Measurements from ENCODE around the gene ASPHD2. TPM values are rescaled to one million over a fixed set of nuclear protein-coding genes. Genes with fewer than 3 reads are reported as not detected.

ASPHD2 gene
- total and polyA plus RNA-seq, 7 experiments from 2014 or later: 1.5 to 18.1 (median 2.7) TPM

GRCh38 chr22:26389125-26389524 is 39.9 kb upstream of the ASPHD2 start:
- H3K4me3 Mint-ChIP-seq: no peak overlapping the region
- H3K27me3 Mint-ChIP-seq: peaks cover 9 to 41% (median 27%) of the 10 kb centered on the region in 5 donors
- H3K27ac ChIP-seq (ENCODE audit: low read depth, low read length): no peak overlapping the region
- ATAC-seq (no peak), DNase-seq (no peak)
- H3K27ac Mint-ChIP-seq: no peak overlapping the region
- ChIA-PET CTCF (interaction anchor here (0.6 to 1.0 kb wide), 2 partner anchors 20 to 642 kb away, joined by 3 read pairs; no protein-coding TSS in a partner anchor), POLR2A (no interaction called here)
- H3K9me3 ChIP-seq (ENCODE audit: control insufficient read depth in 2 of 3, low read length in 3 of 3): no peaks in the 10 kb centered on the region
- intact Hi-C loops (cut with micrococcal nuclease): no loop called here
- H3K36me3 Mint-ChIP-seq: no peaks in the 10 kb centered on the region
- H3K36me3 ChIP-seq (ENCODE audit: control insufficient read depth in 2 of 3, insufficient read depth in 3 of 3, low read length in 3 of 3): no peaks in the 10 kb centered on the region
- H3K27me3 ChIP-seq (ENCODE audit: control insufficient read depth in 2 of 2, insufficient read depth in 2 of 2, low read length in 2 of 2): no peaks in the 10 kb centered on the region
- no peaks in the 10 kb centered on the region for H3K4me1 ChIP-seq (ENCODE audit: control insufficient read depth in 2 of 2, insufficient read depth in 2 of 2, low read length in 2 of 2)
- no peak overlapping the region for H3K4me3 ChIP-seq (ENCODE audit: low read length)
- H3K9me3 Mint-ChIP-seq: no peaks in the 10 kb centered on the region
- no peaks in the 10 kb centered on the region for H3K4me1 Mint-ChIP-seq

- Mint-ChIP-seq H3K36me3 (no peaks in the 10 kb centered on the region), H3K4me1 (no peaks in the 10 kb centered on the region)
- POLR2A ChIA-PET: no interaction called here
These were observed 38.0 kb upstream of the ASPHD2 start for GRCh38 chr22:26391091-26391490.

GRCh38 chr22:26391623-26392022 is 37.4 kb upstream of the ASPHD2 start:
- H3K27me3 Mint-ChIP-seq: peaks cover 9 to 29% (median 24%) of the 10 kb centered on the region in 5 donors
- POLR2A ChIA-PET: no interaction called here
- Histone ChIP-seq H3K36me3 (ENCODE audit: control insufficient read depth in 2 of 3, insufficient read depth in 3 of 3, low read length in 3 of 3) (no peaks in the 10 kb centered on the region), H3K27me3 (ENCODE audit: control insufficient read depth in 2 of 2, insufficient read depth in 2 of 2, low read length in 2 of 2) (no peaks in the 10 kb centered on the region), H3K27ac (ENCODE audit: low read depth, low read length) (no peak overlapping the region), H3K9me3 (ENCODE audit: control insufficient read depth in 2 of 3, low read length in 3 of 3) (no peaks in the 10 kb centered on the region), H3K4me3 (ENCODE audit: low read length) (no peak overlapping the region), H3K4me1 (ENCODE audit: control insufficient read depth in 2 of 2, insufficient read depth in 2 of 2, low read length in 2 of 2) (no peaks in the 10 kb centered on the region)
- DNase-seq: no peak
- H3K9me3 Mint-ChIP-seq: no peaks in the 10 kb centered on the region
- no peaks in the 10 kb centered on the region for H3K36me3 Mint-ChIP-seq
- CTCF ChIA-PET: interaction anchor here (1.0 kb wide), 1 partner anchor 25 kb away, joined by 4 read pairs; no protein-coding TSS in a partner anchor
- no peak overlapping the region for H3K27ac Mint-ChIP-seq
- ATAC-seq: no peak
- H3K4me3 Mint-ChIP-seq: no peak overlapping the region
- intact Hi-C loops (cut with micrococcal nuclease): no loop called here
- H3K4me1 Mint-ChIP-seq: no peaks in the 10 kb centered on the region

More at GRCh38 chr22:26391091-26391490, 38.0 kb upstream of the ASPHD2 start:
- no peaks in the 10 kb centered on the region for H3K4me1 ChIP-seq (ENCODE audit: control insufficient read depth in 2 of 2, insufficient read depth in 2 of 2, low read length in 2 of 2)
- no peak overlapping the region for H3K27ac Mint-ChIP-seq
- H3K36me3 ChIP-seq (ENCODE audit: control insufficient read depth in 2 of 3, insufficient read depth in 3 of 3, low read length in 3 of 3): no peaks in the 10 kb centered on the region
- intact Hi-C loops (cut with micrococcal nuclease): no loop called here
- H3K27me3 ChIP-seq (ENCODE audit: control insufficient read depth in 2 of 2, insufficient read depth in 2 of 2, low read length in 2 of 2): no peaks in the 10 kb centered on the region
- H3K4me3 ChIP-seq (ENCODE audit: low read length): no peak overlapping the region
- CTCF ChIA-PET: interaction anchor here (1.0 kb wide), 1 partner anchor 24 kb away, joined by 4 read pairs; no protein-coding TSS in a partner anchor
- no peak overlapping the region for H3K4me3 Mint-ChIP-seq
- no peak for DNase-seq
- no peaks in the 10 kb centered on the region for H3K9me3 ChIP-seq (ENCODE audit: control insufficient read depth in 2 of 3, low read length in 3 of 3)
- no peak overlapping the region for H3K27ac ChIP-seq (ENCODE audit: low read depth, low read length)
- no peaks in the 10 kb centered on the region for H3K9me3 Mint-ChIP-seq
- peaks cover 9 to 29% (median 24%) of the 10 kb centered on the region in 5 donors for H3K27me3 Mint-ChIP-seq
- no peak for ATAC-seq

GRCh38 chr22:26393929-26394328 is 35.1 kb upstream of the ASPHD2 start:
- Histone ChIP-seq H3K4me3 (ENCODE audit: low read length) (no peak overlapping the region), H3K27me3 (ENCODE audit: control insufficient read depth in 2 of 2, insufficient read depth in 2 of 2, low read length in 2 of 2) (no peaks in the 10 kb centered on the region), H3K36me3 (ENCODE audit: control insufficient read depth in 2 of 3, insufficient read depth in 3 of 3, low read length in 3 of 3) (no peaks in the 10 kb centered on the region), H3K27ac (ENCODE audit: low read depth, low read length) (no peak overlapping the region), H3K4me1 (ENCODE audit: control insufficient read depth in 2 of 2, insufficient read depth in 2 of 2, low read length in 2 of 2) (no peaks in the 10 kb centered on the region), H3K9me3 (ENCODE audit: control insufficient read depth in 2 of 3, low read length in 3 of 3) (no peaks in the 10 kb centered on the region)
- Mint-ChIP-seq H3K27me3 (peaks cover 4 to 18% (median 10%) of the 10 kb centered on the region in 5 donors), H3K9me3 (no peaks in the 10 kb centered on the region), H3K27ac (no peak overlapping the region), H3K4me1 (peaks cover 0 to 4% (median 0%) of the 10 kb centered on the region in 7 donors), H3K36me3 (no peaks in the 10 kb centered on the region), H3K4me3 (no peak overlapping the region)
- ChIA-PET POLR2A (no interaction called here), CTCF (no interaction called here)
- DNase-seq (no peak), ATAC-seq (no peak)
- intact Hi-C loops (cut with micrococcal nuclease): no loop called here

GRCh38 chr22:26394777-26395176 is 34.3 kb upstream of the ASPHD2 start:
- ATAC-seq (no peak), DNase-seq (no peak)
- H3K27me3 ChIP-seq (ENCODE audit: control insufficient read depth in 2 of 2, insufficient read depth in 2 of 2, low read length in 2 of 2): no peaks in the 10 kb centered on the region
- ChIA-PET POLR2A (no interaction called here), CTCF (interaction anchor here (0.6 to 7.3 kb wide), 4 partner anchors 25 to 212 kb away, joined by 3 to 50 read pairs (median 6); no protein-coding TSS in a partner anchor)
- no peak overlapping the region for H3K4me3 Mint-ChIP-seq
- intact Hi-C loops (cut with micrococcal nuclease): no loop called here
- peaks cover 0 to 15% (median 6%) of the 10 kb centered on the region in 5 donors for H3K27me3 Mint-ChIP-seq
- H3K4me3 ChIP-seq (ENCODE audit: low read length): no peak overlapping the region
- no peaks in the 10 kb centered on the region for H3K36me3 ChIP-seq (ENCODE audit: control insufficient read depth in 2 of 3, insufficient read depth in 3 of 3, low read length in 3 of 3)
- no peaks in the 10 kb centered on the region for H3K9me3 Mint-ChIP-seq
- H3K4me1 ChIP-seq (ENCODE audit: control insufficient read depth in 2 of 2, insufficient read depth in 2 of 2, low read length in 2 of 2): no peaks in the 10 kb centered on the region
- no peaks in the 10 kb centered on the region for H3K36me3 Mint-ChIP-seq
- H3K9me3 ChIP-seq (ENCODE audit: control insufficient read depth in 2 of 3, low read length in 3 of 3): no peaks in the 10 kb centered on the region
- H3K27ac Mint-ChIP-seq: no peak overlapping the region
- peaks cover 0 to 4% (median 0%) of the 10 kb centered on the region in 7 donors for H3K4me1 Mint-ChIP-seq
- no peak overlapping the region for H3K27ac ChIP-seq (ENCODE audit: low read depth, low read length)

GRCh38 chr22:26395926-26396325 is 33.1 kb upstream of the ASPHD2 start:
- Histone ChIP-seq H3K4me1 (ENCODE audit: control insufficient read depth in 2 of 2, insufficient read depth in 2 of 2, low read length in 2 of 2) (no peaks in the 10 kb centered on the region), H3K27me3 (ENCODE audit: control insufficient read depth in 2 of 2, insufficient read depth in 2 of 2, low read length in 2 of 2) (no peaks in the 10 kb centered on the region), H3K4me3 (ENCODE audit: low read length) (no peak overlapping the region), H3K36me3 (ENCODE audit: control insufficient read depth in 2 of 3, insufficient read depth in 3 of 3, low read length in 3 of 3) (no peaks in the 10 kb centered on the region), H3K9me3 (ENCODE audit: control insufficient read depth in 2 of 3, low read length in 3 of 3) (no peaks in the 10 kb centered on the region), H3K27ac (ENCODE audit: low read depth, low read length) (no peak overlapping the region)
- ChIA-PET CTCF (interaction anchor here (0.7 to 7.3 kb wide), 2 partner anchors 29 to 65 kb away, joined by 6 to 50 read pairs; no protein-coding TSS in a partner anchor), POLR2A (no interaction called here)
- Mint-ChIP-seq H3K27me3 (peaks cover 0 to 12% (median 6%) of the 10 kb centered on the region in 5 donors), H3K36me3 (no peaks in the 10 kb centered on the region), H3K4me3 (no peak overlapping the region), H3K27ac (no peak overlapping the region), H3K9me3 (no peaks in the 10 kb centered on the region), H3K4me1 (peaks cover 0 to 4% (median 0%) of the 10 kb centered on the region in 7 donors)
- ATAC-seq: no peak
- intact Hi-C loops (cut with micrococcal nuclease): no loop called here
- DNase-seq: no peak

- Histone ChIP-seq H3K9me3 (ENCODE audit: control insufficient read depth in 2 of 3, low read length in 3 of 3) (no peaks in the 10 kb centered on the region), H3K4me3 (ENCODE audit: low read length) (no peak overlapping the region), H3K36me3 (ENCODE audit: control insufficient read depth in 2 of 3, insufficient read depth in 3 of 3, low read length in 3 of 3) (no peaks in the 10 kb centered on the region), H3K27ac (ENCODE audit: low read depth, low read length) (no peak overlapping the region), H3K4me1 (ENCODE audit: control insufficient read depth in 2 of 2, insufficient read depth in 2 of 2, low read length in 2 of 2) (no peaks in the 10 kb centered on the region), H3K27me3 (ENCODE audit: control insufficient read depth in 2 of 2, insufficient read depth in 2 of 2, low read length in 2 of 2) (no peaks in the 10 kb centered on the region)
- CTCF ChIA-PET: interaction anchor here (7.3 kb wide), 1 partner anchor 63 kb away, joined by 50 read pairs; no protein-coding TSS in a partner anchor
- intact Hi-C loops (cut with micrococcal nuclease): loop anchor here (1.0 kb wide), 4 partner anchors 30 to 267 kb away; partner anchors contain the start of gene TFIP11 (in 1 of the 2)
- Mint-ChIP-seq H3K9me3 (no peaks in the 10 kb centered on the region), H3K27me3 (peaks cover 2 to 13% (median 4%) of the 10 kb centered on the region in 5 donors), H3K4me3 (no peak overlapping the region), H3K36me3 (no peaks in the 10 kb centered on the region), H3K27ac (no peak overlapping the region), H3K4me1 (peaks cover 0 to 4% (median 0%) of the 10 kb centered on the region in 7 donors)
- ATAC-seq (peak; percentile 83), DNase-seq (peak; percentile 11 to 61 (median 42))
- POLR2A ChIA-PET: no interaction called here
These were observed 30.3 kb upstream of the ASPHD2 start for GRCh38 chr22:26398741-26399153.

Data from naive thymus-derived CD4-positive, alpha-beta T cell (primary cell).